CD4-positive, alpha-beta T cell (primary cell): ENCODE results near the gene METAP1D. TPM values are rescaled to one million over a fixed set of nuclear protein-coding genes. Genes with fewer than 3 reads are reported as not detected.

Experiments used
- ATAC-seq: fragments of 200-7000 bp; cut with Tn5 transposase; one replicate; pipeline ENCODE4 v1.10.0; 2022; ENCODE audit warnings: mild to moderate bottlenecking; ENCODE audit not compliant: poor library complexity
- CTCF ChIA-PET: fragments of 350-600 bp; sonication (Branson Sonifier 250); formaldehyde crosslinking; loops from one replicate; lab custom pipeline; 2021; ENCODE audit warnings: antibody characterized with exemption, inconsistent platforms; lab: Charles Lee
- POLR2A ChIA-PET: fragments of 350-600 bp; sonication (Branson Sonifier 250); formaldehyde crosslinking; loops from one replicate; lab custom pipeline; 2021; ENCODE audit warnings: antibody characterized with exemption, inconsistent platforms; lab: Charles Lee
- DNase-seq, 14 experiments: peaks; one replicate each; pipeline ENCODE4 v3.0.0-alpha.2; 2013 to 2020; ENCODE audit warnings: mixed read lengths in 2 of 14
- H3K27ac ChIP-seq, 2 donors: one replicate each; pipeline versions ENCODE4 v1.5.1 to v1.7.0; 2013; ENCODE audit warnings: low read length in 2 of 2, low read depth in 1 of 2, mild to moderate bottlenecking in 1 of 2
- H3K27me3 ChIP-seq, 2 experiments: 1 replicate in 1 of 2; 2 replicates in 1 of 2; pipeline versions ENCODE4 v1.6.1 to v1.7.0; 2013; ENCODE audit warnings: low read length in 2 of 2, control low read depth in 1 of 2, mild to moderate bottlenecking in 1 of 2, moderate library complexity in 1 of 2; ENCODE audit not compliant: insufficient read depth in 2 of 2, control insufficient read depth in 1 of 2
- H3K36me3 ChIP-seq: one replicate; pipeline ENCODE4 v1.6.1; 2013; ENCODE audit warnings: low read length, control low read depth; ENCODE audit not compliant: insufficient read depth
- H3K4me1 ChIP-seq: one replicate; pipeline ENCODE4 v1.6.1; 2013; ENCODE audit warnings: low read length, control low read depth; ENCODE audit not compliant: insufficient read depth
- H3K4me3 ChIP-seq: one replicate; pipeline ENCODE4 v1.5.1; 2013; ENCODE audit warnings: mild to moderate bottlenecking, low read length, moderate library complexity
- H3K9me3 ChIP-seq, 2 experiments: 1 replicate in 1 of 2; 2 replicates in 1 of 2; pipeline versions ENCODE4 v1.6.1 to v1.7.0; 2013; ENCODE audit warnings: low read length in 2 of 2, mild to moderate bottlenecking in 2 of 2, control low read depth in 1 of 2, moderate library complexity in 1 of 2; ENCODE audit not compliant: control insufficient read depth in 1 of 2, insufficient read depth in 1 of 2
- H3K27ac Mint-ChIP-seq: one replicate; pipeline ENCODE4 v1.8.0; 2020; ENCODE audit warnings: mixed read lengths
- H3K27me3 Mint-ChIP-seq: one replicate; pipeline ENCODE4 v1.8.0; 2021; ENCODE audit warnings: mixed read lengths
- H3K36me3 Mint-ChIP-seq: one replicate; pipeline ENCODE4 v1.8.0; 2021; ENCODE audit warnings: low read depth, mixed read lengths
- H3K4me1 Mint-ChIP-seq: one replicate; pipeline ENCODE4 v1.8.0; 2021; ENCODE audit warnings: low read depth, mixed read lengths
- H3K4me3 Mint-ChIP-seq: one replicate; pipeline ENCODE4 v1.8.0; 2020; ENCODE audit warnings: mild to moderate bottlenecking, mixed read lengths
- H3K9me3 Mint-ChIP-seq: one replicate; pipeline ENCODE4 v1.8.0; 2020; ENCODE audit warnings: mixed read lengths
- intact Hi-C, 2 experiments: fragments of 100-400 bp; cut with DNase I in 1 of 2; cut with micrococcal nuclease in 1 of 2; formaldehyde crosslinking; loops; one replicate each; pipeline versions ENCODE4 v1.15.1 to v1.9.0; 2023 to 2025; cut with DNase I, micrococcal nuclease
- total RNA-seq, 174 experiments: library from RNA in 2 of 174; stranded (reverse) in 2 of 174; gene quantifications; one replicate each; pipeline ENCODE4 v1.2.3 and lab custom pipeline; 2021 to 2026
- TF ChIP-seq, protein P1 (sequence below): fragments of 200-600 bp; IDR thresholded peaks from one replicate; pipeline ENCODE4 v1.8.0; 2022; ENCODE audit warnings: antibody characterized with exemption, mild to moderate bottlenecking

The METAP1D gene
- total RNA-seq, 2 experiments from 2014 or later = 7.2 to 7.9 TPM

DNA sequence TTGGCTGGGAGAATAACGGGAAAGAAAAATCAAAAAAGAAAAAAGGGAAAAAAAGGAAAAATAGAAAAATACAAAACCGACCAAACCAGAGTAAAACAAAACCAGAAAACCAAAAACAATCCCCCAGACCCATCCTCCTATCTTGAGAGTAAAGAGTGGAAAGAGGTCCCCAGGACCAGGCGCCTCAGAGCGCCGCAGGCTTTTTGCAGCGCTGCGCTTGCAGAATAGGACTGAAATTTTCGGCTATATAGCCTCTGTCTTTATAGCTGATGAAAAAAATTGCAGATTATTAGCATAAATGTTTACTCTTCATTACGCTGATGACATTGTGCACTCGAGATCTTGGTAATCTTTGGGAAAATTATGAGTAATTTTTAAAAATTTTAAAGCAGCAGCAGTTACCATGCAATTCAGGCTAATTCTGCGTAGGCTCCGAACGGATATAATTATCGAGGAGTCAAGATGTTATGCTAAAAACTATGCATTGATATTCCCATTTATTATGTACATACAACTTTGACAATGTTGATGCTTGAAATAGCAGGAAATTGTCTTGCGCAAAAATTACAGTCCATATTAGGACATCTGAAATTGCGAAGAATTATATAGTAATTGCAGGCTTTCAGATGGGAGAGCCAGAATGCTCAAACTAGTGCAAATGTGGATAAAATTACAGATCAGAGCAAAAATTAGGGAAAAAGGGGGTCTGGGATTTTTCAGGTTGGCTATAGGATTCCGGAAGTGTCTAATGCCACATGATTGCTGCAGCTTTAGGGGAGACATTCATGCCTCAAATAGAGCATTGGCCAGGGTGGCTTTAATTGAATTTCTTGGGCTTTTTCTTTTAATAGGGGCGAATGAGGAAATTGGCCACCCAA lies 93.9 kb downstream of the METAP1D start:
- H3K4me1 Mint-ChIP-seq = peaks cover 33% of the 10 kb centered on the region
- ATAC-seq = no peak
- intact Hi-C loops = loop anchor here in 1 of 2 experiments (10.0 kb wide), 1 partner anchor 461 kb away; the partner anchor contains the start of gene PDK1

DNA sequence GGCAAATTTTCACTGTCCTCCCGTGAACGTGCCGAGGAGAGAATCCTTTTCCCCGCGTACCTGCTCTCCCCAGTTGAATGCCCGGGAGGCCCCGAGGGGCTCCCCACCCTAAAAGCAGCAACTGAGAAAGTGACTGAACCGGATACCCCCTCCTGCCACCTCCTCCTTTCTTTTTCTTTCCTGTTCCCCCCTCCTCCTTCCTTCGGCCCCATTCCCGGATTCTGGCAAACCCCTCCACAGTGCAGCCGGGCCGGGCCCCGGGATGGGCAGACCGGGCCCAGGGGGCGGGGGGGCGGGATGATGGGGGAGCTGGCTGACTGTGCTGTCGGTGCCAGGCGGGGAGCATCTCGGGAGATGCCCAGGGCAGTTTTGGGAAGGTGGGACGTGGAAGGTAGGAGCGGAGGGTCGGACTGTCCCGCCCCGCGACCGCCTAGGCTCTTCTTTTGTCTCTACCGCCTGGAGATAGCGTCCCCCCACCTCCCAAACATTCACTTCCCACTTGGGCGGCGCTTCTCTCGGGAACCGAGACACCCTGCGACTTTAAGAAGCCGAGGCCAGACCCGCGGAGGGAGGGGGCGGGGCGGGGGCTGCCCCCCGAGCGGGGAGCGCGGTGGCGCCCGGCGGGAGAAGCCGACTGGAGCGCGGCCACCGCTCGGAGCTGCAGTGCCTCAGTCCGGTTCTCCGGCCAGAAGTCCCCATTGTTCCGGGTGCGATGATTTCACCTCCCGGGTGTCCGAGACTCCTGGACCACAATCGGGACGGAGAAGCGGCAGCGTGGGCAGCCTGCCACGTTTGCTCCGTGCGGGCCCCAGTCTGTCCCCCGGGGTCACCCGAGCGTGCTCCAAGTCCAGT lies 94.8 kb downstream of the METAP1D start:
- ATAC-seq (no peak), DNase-seq (peak in 2 of 14 experiments; percentile 20 to 22)
- Histone ChIP-seq H3K27ac (no peak overlapping the region), H3K4me3 (peak overlapping the region; percentile 57), H3K4me1 (peaks cover 71% of the 10 kb centered on the region), H3K27me3 (peaks cover 93 to 97% of the 10 kb centered on the region in 2 experiments), H3K9me3 (peaks cover 9 to 67% of the 10 kb centered on the region in 2 experiments), H3K36me3 (no peaks in the 10 kb centered on the region)
- intact Hi-C loops = loop anchor here in 1 of 2 experiments (10.0 kb wide), 1 partner anchor 460 kb away; the partner anchor contains the start of gene PDK1
- POLR2A ChIA-PET = interaction anchor here (1.1 to 2.5 kb wide), 2 partner anchors 8 to 10 kb away, joined by 3 to 9 read pairs; partner anchors contain the start of gene DLX1
- Mint-ChIP-seq H3K4me3 (no peak overlapping the region), H3K36me3 (no peaks in the 10 kb centered on the region), H3K4me1 (peaks cover 31% of the 10 kb centered on the region), H3K9me3 (no peaks in the 10 kb centered on the region), H3K27me3 (peaks cover 84% of the 10 kb centered on the region), H3K27ac (peak overlapping the region; percentile 19)
- TF ChIP-seq, protein P1, sequence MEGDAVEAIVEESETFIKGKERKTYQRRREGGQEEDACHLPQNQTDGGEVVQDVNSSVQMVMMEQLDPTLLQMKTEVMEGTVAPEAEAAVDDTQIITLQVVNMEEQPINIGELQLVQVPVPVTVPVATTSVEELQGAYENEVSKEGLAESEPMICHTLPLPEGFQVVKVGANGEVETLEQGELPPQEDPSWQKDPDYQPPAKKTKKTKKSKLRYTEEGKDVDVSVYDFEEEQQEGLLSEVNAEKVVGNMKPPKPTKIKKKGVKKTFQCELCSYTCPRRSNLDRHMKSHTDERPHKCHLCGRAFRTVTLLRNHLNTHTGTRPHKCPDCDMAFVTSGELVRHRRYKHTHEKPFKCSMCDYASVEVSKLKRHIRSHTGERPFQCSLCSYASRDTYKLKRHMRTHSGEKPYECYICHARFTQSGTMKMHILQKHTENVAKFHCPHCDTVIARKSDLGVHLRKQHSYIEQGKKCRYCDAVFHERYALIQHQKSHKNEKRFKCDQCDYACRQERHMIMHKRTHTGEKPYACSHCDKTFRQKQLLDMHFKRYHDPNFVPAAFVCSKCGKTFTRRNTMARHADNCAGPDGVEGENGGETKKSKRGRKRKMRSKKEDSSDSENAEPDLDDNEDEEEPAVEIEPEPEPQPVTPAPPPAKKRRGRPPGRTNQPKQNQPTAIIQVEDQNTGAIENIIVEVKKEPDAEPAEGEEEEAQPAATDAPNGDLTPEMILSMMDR = no peak
- CTCF ChIA-PET = interaction anchor here (0.7 kb wide), 1 partner anchor 11 kb away, joined by 3 read pairs; no protein-coding TSS in a partner anchor

More for the DNA sequence above, 93.9 kb downstream of the METAP1D start:
- H3K4me3 Mint-ChIP-seq = peak overlapping the region; percentile 64
- ChIA-PET CTCF (no interaction called here), POLR2A (interaction anchor here (0.6 to 0.9 kb wide), 2 partner anchors 10 to 426 kb away, joined by 3 read pairs; no protein-coding TSS in a partner anchor)
- no peaks in the 10 kb centered on the region for H3K9me3 Mint-ChIP-seq
- H3K36me3 Mint-ChIP-seq = peaks cover under 1% of the 10 kb centered on the region
- peaks cover 65% of the 10 kb centered on the region for H3K4me1 ChIP-seq
- H3K36me3 ChIP-seq = no peaks in the 10 kb centered on the region
- DNase-seq = peak in 2 of 14 experiments; percentile 9 to 25
- TF ChIP-seq, protein P1 = no peak
- H3K4me3 ChIP-seq = no peak overlapping the region
- peaks cover 9 to 64% of the 10 kb centered on the region in 2 experiments for H3K9me3 ChIP-seq
- H3K27ac ChIP-seq = no peak overlapping the region
- peak overlapping the region; percentile 19 for H3K27ac Mint-ChIP-seq
- peaks cover 94 to 97% of the 10 kb centered on the region in 2 experiments for H3K27me3 ChIP-seq
- peaks cover 90% of the 10 kb centered on the region for H3K27me3 Mint-ChIP-seq
